GM13977 (cell line): ENCODE measurements around the gene ZNF488.

Experiments
- DNase-seq: peaks from one replicate; pipeline ENCODE4 v3.0.0; 2012; ENCODE audit warnings: low spot score
- CTCF ChIP-seq: IDR thresholded peaks from 2 replicates; pipeline ENCODE4 v1.5.1; 2012; ENCODE audit warnings: mild to moderate bottlenecking, control low read depth; ENCODE audit not compliant: insufficient read depth; ENCODE audit errors: extremely low read depth, missing control alignments
- in situ Hi-C: fragments of 300-500 bp; cut with MboI; formaldehyde crosslinking; loops from one replicate; pipeline ENCODE4 v1.12.0; 2022; ENCODE audit warnings: low sequenced_read_pairs, low pct_unique_long_range_greater_than_20kb, mixed read lengths, inconsistent platforms; ENCODE audit not compliant: unreplicated experiment

The ZNF488 gene

DNA sequence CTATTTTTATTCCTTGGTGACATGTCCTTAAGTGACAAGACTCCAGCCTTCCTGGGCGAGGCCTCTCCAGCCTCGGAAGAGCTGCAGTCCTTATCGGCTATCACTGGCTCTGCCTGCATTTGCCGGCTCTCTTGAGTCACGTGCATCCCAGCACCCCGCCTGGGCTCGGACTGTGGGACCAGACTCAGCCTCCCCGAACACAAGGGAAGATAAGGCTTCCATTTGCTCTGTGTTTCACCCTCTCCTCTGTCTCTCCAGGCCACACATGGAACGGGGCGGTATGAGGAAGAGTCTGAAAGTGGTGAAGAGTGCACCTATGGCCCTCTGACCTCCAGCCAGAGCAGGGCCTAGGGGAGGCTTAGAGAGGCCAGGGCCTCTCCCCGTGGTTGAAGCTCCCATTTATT is 57.2 kb downstream of the ZNF488 start:
- no peak for DNase-seq
- in situ Hi-C loops: no loop called here
- TF ChIP-seq CTCF: no peak

DNA sequence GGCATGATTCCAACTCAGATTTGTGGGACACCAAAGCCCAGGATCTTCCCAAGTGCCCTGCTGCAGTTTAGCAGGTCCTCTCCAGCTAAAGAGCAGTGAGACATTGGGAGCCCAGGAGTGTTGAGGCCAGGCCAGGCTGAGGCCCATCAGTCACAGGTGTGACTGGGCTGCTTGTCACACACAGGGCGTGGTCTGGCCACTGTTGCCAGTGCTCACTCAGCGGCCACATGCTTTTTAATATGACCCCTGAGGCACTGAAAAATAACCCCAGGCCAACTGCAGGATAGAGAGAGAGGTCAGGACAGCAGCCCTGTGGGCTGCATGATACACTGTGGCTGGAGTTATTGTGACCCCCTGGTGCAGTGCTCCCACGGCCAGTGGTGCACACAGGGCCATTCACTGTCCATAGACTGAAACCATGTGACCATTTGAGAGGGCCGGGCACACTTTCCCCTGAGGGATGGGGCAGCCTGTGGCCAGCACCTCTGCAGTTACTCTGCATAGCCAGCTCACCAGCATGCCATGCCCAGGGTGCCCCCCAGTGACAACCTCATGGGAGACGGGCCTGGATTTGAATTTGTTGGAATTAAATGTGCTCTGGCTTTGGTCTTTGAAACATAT is 57.7 kb downstream of the ZNF488 start:
- in situ Hi-C loops: no loop called here
- no peak for TF ChIP-seq CTCF
- DNase-seq: no peak

GRCh38 chr10:47325303-47326291 is 58.5 kb downstream of the ZNF488 start:
- DNase-seq: no peak
- in situ Hi-C loops: no loop called here
- no peak for TF ChIP-seq CTCF

- no peak for DNase-seq
- no peak for TF ChIP-seq CTCF
- in situ Hi-C loops: no loop called here
Observed at GRCh38 chr10:47323636-47324296, 60.3 kb downstream of the ZNF488 start.

GRCh38 chr10:47323087-47323486 is 61.0 kb downstream of the ZNF488 start:
- TF ChIP-seq CTCF: no peak
- DNase-seq: no peak
- in situ Hi-C loops: no loop called here

- TF ChIP-seq CTCF: no peak
- DNase-seq: no peak
- in situ Hi-C loops: no loop called here
Observed at GRCh38 chr10:47322300-47323061, 61.6 kb downstream of the ZNF488 start, which contains the start of gene GDF2. TSS of gene GDF2 (plus strand) at chr10:47322454. CDS start at chr10:47322669, 215 bp downstream.
